ENCODE measurements around the gene MAGI2.

Gene MAGI2

GRCh38 chr7:78703391-78703790 lies 750.1 kb downstream of the MAGI2 start:
- DNase-seq: no peak

- no peak for DNase-seq
These were observed 750.7 kb downstream of the MAGI2 start for GRCh38 chr7:78702770-78703169.

DNA sequence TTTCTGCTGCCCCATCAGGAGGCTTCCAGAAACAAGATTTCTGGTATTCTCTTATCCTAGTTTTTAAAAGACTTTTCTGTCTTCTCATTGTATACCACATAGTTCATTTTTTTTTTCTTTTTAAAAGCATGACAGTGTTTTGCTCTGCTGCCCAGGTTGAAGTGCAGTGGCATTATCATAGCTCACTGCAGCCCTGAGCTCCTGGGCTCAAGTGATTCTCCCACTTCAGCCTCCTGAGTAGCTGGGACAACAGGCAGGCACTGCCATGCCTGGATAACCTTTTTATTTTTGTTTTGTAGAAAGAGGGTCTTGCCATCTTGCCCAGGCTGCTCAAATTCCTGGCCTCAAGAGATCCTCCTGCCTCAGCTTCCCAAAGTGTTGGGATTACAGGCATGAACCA lies 757.6 kb downstream of the MAGI2 start:
- no peak for DNase-seq

DNA sequence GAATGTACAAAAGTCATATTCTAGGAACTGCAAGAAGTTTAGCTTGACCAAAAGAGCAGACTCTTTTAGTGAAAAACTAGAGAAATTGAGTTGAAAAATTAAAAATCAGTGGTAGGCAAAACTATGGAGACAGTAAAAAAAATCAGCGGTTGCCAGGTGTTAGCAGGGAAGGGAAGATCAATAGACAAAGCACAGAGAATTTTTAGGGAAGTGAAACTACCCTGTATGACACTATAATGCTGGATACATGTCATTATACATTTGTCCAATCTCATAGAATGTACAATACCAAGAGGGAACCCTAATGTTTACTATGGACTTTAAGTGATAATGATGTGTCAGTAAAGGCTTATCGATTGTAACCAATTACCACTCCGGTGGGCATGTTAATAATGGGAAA lies 761.9 kb downstream of the MAGI2 start:
- DNase-seq: no peak

GRCh38 chr7:78690174-78690573 lies 763.3 kb downstream of the MAGI2 start:
- DNase-seq: no peak

DNA sequence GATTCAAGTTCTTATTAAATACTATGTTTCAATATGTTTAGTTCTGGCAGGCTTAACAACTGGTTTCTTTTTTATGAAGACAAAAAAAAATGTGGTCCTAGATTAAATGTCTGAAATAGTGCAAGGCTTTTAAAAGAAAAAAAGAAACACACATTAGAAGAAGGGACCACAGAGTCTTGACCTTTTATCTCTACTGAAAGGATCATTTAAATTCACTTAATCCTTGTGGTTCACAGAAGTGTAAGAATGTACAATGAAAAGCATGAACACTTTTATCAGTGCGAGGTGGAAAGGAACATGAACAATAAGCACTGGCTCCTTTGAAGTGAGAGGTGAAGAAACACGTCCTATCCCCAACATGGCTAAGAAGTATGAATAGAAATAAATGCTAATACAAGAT lies 765.1 kb downstream of the MAGI2 start:
- DNase-seq: no peak

DNA sequence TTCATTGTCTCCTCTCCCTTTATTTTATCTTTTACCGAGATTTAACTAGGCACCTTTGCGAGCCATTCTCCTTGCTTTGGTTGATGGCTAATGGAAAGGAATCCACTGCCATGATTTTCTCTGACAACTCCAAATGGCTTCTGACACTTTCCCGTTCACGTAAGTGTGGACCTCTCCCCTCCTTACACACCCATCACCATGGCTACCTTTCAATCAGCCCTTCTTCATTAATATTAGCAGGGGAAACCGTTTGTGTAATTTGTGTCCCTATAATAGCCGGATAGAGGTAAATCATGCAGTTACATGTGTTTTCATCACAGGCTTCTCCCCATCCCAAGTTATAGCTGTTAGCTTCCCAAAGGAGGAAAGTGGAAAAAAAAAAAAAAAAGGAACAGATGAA lies 767.3 kb downstream of the MAGI2 start:
- no peak for DNase-seq

- no peak for DNase-seq
These were observed 769.3 kb downstream of the MAGI2 start for GRCh38 chr7:78684201-78684600.

GRCh38 chr7:78683566-78683965 lies 769.9 kb downstream of the MAGI2 start:
- no peak for DNase-seq

GRCh38 chr7:78679112-78679876 lies 774.2 kb downstream of the MAGI2 start:
- DNase-seq: no peak

GRCh38 chr7:78677391-78677790 lies 776.1 kb downstream of the MAGI2 start:
- no peak for DNase-seq

GRCh38 chr7:78675511-78675910 lies 778.0 kb downstream of the MAGI2 start:
- DNase-seq: no peak

DNA sequence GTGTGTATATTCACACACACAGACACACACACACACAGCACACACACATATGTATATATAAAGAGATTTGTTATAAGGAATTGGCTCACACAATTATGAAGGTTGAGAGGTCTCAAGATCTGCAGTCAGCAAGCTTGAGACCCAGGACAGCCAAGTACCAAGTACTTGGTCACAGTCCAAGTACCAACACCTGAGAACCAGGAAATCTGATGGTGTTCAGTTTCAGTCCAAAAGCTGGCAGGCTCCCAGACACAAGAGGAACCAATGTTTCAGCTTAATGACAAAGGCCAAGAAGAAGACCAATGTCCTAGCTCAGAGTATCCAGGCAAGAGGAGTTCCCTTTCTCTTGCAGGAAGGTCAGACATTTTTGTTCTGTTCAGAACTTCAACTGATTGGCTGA lies 780.2 kb downstream of the MAGI2 start:
- DNase-seq: no peak

DNA sequence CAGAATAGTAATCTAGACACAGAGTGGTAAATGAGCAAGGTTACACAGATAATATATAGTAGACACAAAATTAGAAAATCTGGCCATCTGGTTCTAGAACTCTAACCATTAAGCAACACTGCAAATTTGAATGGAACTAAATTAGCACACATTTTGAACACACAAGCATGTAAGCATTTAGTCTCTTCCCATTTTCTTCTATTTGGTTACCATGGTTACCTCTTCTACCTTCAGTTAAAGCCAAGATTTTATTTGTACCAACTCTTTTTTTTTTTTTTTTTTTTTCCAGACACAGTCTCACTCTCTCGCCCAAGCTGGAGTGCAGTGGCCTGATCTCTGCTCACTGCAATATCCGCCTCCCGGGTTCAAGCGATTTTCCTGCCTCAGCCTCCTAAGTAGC lies 790.5 kb downstream of the MAGI2 start:
- no peak for DNase-seq

DNA sequence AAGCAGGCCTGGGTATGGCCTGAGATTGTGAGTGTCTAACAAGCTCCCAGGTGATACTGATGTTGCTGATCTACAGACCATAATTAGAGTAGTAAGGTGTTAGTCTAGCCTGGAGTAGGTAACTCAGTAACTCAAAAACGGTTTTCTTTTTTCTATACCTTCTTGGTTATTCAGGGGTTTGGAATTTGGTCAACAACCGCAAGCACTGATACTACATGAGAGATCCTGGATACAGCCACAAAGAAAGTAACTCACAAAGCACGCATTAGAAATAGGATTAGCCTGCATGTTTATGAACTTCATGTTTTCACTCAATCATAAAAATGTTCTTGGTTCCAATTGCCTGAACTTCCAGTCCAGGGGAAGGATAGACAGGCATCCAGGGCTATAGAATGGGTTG lies 803.5 kb downstream of the MAGI2 start:
- no peak for DNase-seq

GRCh38 chr7:78649236-78649635 lies 804.2 kb downstream of the MAGI2 start:
- DNase-seq: no peak

GRCh38 chr7:78642751-78643150 lies 810.7 kb downstream of the MAGI2 start:
- no peak for DNase-seq

DNA sequence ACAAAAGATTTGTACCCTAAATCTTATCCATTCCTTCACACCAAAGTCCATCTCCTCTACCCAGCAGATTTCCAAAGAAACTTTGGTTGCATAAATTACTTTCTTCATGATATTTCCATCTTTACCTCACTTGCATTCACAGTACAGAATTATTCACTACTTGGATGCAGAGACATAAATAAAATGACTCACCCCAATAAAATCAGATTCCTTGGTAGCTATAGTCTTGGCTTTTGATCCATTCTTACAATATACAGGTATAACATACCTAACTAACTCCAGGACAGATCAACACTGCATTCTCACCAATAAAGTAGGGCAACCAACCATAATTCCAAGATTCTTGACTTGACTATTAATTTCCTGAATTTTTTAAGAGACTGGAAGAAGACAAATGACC lies 815.1 kb downstream of the MAGI2 start:
- no peak for DNase-seq

DNA sequence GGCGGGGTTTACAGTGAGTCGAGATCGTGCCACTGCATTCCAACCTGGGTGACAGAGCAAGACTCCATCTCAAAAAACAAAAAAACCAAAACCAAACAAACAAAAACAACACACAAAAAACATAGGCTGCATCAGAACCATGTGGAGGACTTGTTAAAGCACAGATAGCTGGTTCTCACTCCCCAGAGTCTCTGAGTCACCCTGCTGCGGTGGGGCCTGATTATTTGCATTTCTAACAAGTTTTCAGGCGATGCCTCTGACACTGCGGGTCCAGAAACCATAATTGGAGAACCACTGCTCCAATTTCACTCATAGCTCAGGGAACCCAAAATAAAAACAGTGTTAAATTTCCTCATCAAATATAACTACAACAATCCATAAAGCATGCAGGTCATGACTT lies 816.7 kb downstream of the MAGI2 start:
- no peak for DNase-seq

DNA sequence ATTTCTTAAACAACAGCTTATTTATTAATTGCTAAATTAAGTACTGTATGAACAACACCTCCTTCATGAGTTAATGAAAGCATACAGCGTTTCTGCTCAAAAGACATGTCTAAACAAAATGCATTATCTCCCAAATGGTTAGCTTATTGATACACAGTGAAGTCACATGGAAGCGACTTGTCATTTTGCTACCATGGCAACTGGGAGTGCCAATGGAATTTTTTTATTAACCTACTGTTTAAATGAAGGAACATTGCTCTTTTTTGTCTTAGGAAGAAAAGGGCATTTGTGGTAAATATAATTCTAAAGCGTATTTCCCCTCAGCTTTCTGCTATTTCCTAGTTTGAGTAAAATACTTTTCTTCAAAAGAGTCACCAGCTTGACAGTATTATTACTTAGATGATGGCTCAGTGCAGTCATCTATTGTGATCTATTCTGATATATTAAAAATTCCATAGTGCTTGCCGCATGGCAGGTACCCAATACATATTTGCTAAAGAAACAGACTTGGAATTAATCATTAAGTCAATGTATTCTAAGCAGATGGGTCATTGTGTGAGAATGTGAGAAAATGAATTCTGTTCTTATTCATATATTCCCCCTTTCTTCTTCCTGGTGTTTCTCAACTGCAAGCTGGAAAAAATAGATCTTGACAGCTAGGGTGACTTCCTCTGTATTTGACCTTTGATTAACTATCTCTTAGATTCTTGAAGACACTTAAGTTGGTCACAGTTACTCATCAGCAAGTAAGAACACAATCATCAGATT lies 818.3 kb downstream of the MAGI2 start:
- DNase-seq: no peak

DNA sequence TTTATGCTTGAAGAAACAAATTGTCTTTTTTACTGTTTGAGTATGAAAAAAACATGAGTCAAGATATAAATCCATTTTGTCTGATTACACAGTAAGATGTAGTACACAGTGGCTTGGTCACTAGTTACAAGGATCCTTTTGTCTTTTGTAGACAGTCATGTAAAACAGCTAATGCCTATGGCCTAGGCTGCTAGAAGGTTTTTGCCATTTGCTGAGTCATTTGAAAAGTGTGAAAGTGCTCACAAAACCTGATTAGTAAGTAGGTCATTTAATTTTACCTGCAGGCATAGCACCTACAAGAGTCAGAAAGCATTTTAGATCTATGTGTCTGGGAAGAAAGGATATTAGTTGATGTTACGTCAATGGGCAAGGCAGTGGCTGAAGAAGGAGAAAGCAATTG lies 819.4 kb downstream of the MAGI2 start:
- no peak for DNase-seq

GRCh38 chr7:78620920-78621319 lies 832.5 kb downstream of the MAGI2 start:
- no peak for DNase-seq

GRCh38 chr7:78616539-78616938 lies 836.9 kb downstream of the MAGI2 start:
- no peak for DNase-seq

DNA sequence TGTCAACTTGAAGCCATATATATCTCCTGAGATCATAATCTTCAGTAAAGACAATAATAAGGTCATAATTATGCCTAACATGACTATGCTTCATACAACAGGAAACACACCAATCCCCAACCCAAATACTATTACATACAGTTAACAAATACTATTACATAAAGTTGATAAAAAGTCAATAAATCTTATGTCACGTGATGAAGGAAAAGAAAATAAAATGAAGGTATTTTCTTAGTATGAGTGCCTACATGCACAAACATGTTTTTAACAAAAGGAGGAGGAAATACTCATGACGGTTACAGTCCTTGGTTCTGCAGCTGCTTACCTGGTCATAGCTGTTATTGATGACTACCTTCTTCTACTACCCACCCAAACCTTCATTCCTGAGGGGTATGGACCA lies 844.2 kb downstream of the MAGI2 start:
- no peak for DNase-seq

DNA sequence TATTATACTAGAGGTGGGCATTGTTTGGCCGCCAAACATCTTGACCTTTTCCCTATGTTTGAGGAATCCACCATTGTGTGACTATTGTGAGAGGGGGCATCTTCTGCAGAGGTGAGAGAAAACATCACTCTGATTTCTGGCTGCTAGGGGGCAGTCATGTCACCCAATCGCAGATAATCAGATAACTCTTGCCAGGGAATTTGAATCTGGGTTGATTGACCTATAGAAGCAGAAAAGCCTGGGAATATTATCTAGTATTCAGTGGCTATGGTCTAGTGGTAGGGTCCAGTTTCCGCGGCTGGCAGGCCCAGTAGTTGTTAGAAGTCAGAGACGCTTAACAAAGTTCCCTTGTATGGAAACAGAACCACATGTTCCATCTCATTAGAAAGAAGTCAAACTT lies 846.4 kb downstream of the MAGI2 start:
- no peak for DNase-seq

Measured in activated CD8-positive, alpha-beta memory T cell treated with anti-CD3 and anti-CD28 coated beads for 24 hours (primary cell).